Renal cortical epithelial cell (primary cell): ENCODE measurements around the gene MAS1L. TPM values are rescaled to one million over a fixed set of nuclear protein-coding genes. Genes with fewer than 3 reads are reported as not detected.

ENCODE experiments used
- DNase-seq: peaks from one replicate; pipeline ENCODE4 v3.0.0-alpha.2; 2011; ENCODE audit warnings: low read depth
- total RNA-seq: library from RNA; depleted of rRNA; stranded (reverse); fragments of >200 nt; gene quantifications from 2 replicates; pipeline ENCODE4 v1.2.3, GENCODE V29; 2014

The MAS1L gene
- total RNA-seq, 1 donor from 2014 or later: not detected

DNA sequence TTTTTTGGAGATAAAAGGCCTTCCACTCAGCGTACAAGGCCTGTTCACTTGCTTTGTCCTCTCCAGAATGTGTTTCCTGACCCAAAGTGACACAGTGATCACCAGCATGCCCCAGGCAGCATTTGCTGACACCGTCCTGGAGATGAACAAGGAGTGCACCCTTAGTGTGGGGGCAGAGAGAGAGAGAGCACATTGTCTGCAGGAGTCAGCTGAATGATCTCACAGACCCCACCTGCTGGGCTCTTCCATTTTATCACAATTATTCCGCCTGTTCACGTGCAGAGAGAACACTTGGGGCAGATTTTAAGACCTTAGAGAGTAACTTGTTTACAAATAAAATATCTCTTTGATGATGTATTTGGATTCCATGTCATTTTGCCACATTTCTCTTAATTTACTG is 22.4 kb upstream of the MAS1L start:
- DNase-seq: no peak

- no peak for DNase-seq
Measured at GRCh38 chr6:29509711-29510110, 22.0 kb upstream of the MAS1L start.

- no peak for DNase-seq
Measured at GRCh38 chr6:29509239-29509638, 21.5 kb upstream of the MAS1L start.

DNA sequence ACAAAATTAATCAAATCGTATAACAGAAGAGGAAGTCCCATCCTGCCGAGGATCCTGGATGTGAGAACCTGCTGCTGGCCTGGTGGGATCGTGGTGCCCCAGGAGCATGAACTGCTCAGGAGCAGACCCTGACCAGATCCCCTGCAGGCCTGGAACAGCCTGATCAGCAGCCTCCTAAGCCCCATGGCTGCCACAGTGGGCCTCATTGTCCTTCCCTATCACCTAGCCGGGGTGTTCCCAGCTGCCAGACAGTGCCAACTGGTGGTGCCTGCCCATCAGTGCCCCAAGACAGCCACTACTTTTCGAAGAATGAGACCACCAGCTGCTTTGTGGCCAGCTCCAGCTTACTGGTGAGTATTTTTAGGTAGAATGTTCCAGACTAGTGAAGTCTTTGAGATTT is 19.6 kb upstream of the MAS1L start:
- no peak for DNase-seq

- no peak for DNase-seq
Measured at GRCh38 chr6:29506446-29507067, 18.8 kb upstream of the MAS1L start.

DNA sequence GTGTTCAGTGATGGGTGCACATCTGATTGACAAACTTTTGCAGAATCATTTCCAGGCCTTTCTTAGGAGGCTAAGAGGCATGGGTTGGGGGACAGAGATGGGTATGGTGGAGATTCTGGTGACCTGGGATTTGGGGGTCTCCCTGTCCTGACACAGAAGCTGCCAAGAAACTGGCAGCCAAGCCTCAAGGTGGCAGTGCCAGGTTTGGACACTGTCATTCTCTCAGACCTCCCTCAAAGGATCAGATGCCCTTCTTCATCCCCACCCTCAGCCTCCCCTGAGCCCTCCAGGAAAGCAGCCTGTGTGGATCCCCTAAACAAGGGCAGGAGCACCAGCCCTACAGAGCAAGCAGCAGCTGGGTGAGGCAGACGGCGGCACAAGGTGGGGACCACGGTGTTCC is 18.1 kb upstream of the MAS1L start:
- DNase-seq: no peak

DNA sequence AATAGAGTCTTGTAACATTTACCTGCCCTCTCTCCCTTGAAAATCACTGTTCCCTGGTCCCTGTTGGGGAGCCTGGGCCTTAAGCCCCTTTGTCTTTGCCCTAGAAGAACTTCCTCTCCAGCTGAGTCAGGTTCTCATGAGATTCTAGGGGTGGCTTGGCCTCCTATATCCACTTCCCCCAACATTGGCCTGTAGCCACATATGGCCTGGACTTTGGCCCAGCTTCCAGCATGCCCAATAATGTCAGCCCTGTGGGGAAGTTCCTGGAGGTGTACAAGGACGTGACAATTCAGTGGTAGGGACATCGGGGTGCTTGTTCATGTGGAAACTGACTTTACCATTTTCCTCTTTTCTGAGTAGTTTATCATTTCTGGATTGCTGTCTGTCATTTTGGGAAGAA is 17.2 kb upstream of the MAS1L start:
- no peak for DNase-seq

GRCh38 chr6:29502597-29502996 is 14.8 kb upstream of the MAS1L start:
- no peak for DNase-seq

- no peak for DNase-seq
Measured at GRCh38 chr6:29502181-29502580, 14.4 kb upstream of the MAS1L start.

DNA sequence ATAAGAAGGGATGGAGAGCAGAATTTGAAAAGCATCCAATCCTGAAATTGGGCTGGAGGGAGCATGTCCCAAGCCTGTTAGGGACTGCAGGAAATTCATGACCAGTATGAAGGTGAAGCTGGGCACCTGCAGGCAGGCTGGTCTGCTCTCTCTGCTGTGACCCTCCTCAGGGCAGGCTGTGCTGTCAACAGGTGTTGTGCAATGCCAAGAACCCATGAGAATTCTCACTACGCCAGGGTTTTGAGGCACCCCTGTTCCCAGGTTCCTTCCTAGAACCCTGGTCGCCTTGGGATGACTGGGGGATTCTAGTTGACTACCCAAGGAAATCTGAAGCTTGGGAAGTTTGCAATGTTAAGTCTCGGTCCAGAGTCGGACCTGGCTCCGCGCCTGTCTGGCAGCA is 13.3 kb upstream of the MAS1L start:
- no peak for DNase-seq

DNA sequence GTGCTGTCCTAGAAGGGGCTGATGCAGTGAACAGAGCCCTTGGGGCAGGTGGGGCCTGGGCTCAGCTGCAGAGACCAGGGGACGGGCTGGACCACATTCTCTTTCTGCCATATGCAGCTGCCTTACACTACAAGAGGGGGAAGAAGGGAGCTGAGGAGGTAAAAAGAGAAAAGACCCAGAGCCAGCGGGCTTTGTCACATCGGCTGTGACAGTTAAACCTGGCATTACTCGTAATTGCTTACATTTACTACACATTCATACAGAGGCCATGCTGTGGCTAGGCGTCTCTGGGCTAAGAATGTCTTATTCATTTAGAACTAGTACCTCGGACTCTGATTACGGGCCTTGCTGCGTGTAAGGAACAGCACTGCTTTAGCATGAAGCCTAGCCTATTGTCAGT is 12.8 kb upstream of the MAS1L start:
- DNase-seq: no peak

DNA sequence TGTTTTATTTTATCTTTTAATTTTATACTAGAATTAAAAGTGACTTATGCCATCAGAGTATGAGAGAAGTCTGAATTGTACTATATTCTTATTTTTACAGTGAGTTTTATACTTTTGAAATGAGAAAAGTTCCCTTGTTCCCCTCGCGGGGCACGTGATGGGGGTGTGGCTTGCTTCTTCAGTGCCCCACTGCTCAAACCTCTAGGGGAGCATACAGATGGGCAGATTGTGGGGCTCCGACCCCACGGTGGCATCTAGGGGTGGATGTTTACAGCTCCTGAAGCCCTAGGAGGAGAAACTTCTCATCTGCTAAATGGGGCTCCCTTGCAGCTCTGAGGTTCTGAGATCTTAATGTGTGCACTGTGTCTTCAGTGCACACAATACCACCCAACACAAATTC is 11.9 kb upstream of the MAS1L start:
- no peak for DNase-seq

GRCh38 chr6:29496961-29497360 is 9.2 kb upstream of the MAS1L start:
- no peak for DNase-seq

DNA sequence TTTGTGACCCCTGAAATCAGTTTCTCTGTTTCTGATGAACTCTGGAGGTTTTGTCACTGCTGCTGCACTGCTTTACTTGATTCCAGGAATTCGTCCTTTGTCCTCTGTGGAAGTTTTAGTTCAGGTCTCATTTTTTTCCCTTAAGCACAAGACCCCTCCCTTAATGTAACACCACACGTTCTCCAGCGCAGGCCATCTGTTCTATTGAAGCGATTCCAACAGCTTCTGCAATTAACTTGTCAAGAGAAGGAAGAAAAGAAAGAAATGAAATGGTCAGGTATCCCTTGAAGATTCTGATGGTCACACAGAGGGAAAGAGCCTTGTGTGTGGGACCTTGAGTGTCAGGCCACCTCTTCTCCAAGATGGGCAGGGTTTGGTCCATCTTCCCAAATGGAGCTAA is 7.8 kb upstream of the MAS1L start:
- no peak for DNase-seq

- no peak for DNase-seq
Measured at GRCh38 chr6:29494131-29494530, 6.4 kb upstream of the MAS1L start.

- no peak for DNase-seq
Measured at GRCh38 chr6:29493261-29493660, 5.5 kb upstream of the MAS1L start.

DNA sequence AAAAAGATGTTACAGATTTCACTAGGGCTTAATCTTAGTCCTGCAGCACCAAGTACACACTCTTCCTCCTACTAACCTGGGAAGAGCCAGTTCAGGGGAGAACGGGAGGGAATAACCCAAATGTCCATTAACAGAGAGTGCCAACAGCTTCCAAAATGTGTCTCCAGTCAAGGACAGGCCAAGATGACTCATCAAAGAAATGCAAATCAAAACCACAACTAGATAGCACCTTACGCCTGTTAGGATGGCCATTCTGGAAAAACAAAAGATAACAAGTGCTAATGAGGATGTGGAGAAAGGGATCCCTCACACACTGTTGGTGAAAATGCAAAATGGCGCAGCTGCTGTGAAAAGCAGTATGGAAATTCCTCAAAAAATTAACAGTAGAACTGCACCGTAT is 3.8 kb upstream of the MAS1L start:
- no peak for DNase-seq

GRCh38 chr6:29490552-29490951 is 2.8 kb upstream of the MAS1L start:
- no peak for DNase-seq

GRCh38 chr6:29490055-29490454 is 2.3 kb upstream of the MAS1L start:
- DNase-seq: no peak

DNA sequence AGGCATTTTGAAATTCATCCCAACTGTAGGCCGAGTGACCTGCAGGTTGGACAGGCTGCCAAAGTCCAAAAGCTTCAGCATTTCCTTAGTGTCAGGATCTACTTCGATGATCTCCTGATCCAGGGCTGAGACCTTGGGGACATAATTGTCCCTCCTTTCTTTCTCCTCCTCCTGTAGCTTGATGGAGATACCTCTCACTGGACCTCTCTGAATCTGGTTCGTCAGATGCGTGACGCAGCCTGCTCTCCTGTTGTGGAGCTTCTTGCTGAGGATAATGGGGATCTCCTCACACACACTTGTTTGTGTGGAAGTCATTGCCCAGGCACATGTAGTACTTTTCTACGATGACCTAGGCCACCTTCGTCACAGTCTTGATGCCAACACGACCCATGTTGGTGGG is 1.5 kb upstream of the MAS1L start:
- DNase-seq: no peak

DNA sequence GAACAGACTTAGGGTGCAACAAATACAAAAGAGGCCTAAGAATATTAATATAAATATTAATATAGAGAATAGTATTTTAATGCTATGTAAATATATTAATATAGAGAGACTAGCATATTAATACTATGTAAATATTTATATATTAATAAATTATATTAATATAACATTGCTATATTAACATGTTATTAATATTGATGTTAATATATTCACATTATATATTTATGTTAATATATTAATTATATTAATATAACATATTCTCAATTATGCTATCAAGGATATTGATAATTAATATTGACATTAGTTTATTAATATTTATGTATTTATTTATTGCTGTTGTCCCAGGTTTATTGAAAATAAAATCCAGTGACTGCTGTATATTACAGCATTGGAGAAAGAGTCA is 1.1 kb upstream of the MAS1L start:
- no peak for DNase-seq

DNA sequence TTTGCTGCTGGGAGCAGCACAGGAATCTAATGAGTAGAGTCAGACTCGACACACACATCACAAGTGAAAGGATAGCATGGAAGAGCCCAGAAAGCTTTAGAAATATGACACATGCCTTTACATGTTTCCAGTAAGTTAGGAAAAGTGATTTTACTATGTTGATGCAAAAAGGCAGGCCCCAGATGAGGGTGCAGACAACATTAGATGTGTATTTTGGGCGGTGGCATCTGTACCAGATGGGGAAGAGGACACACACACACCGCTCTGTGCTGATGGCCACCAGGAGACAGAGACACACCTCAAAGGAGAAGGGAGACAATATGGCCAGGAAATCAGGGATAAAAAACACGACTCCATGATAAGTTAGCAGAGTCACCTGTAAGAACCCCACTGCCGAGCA is 625 bp downstream of the MAS1L start:
- no peak for DNase-seq

GRCh38 chr6:29486577-29486976 is 1.2 kb downstream of the MAS1L start:
- DNase-seq: no peak

DNA sequence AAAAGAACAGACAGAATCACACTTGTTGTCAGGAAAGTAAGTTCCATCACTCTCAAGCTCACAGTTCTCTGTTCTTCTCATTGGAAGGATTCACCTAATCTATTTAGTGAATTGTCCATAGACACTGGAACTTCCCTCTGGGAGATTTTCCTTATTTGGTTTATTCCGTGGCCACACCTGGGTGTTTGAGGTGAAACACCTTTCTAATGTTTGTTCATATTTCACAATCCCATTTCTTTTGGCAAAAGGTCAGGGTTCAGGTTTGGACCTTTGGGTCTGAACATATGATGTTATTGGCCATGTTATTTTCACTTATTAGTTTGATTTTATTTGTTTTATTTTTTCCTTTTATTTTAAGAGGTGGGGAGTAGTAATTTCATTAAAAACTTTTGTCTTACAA is 4.0 kb downstream of the MAS1L start:
- DNase-seq: no peak

DNA sequence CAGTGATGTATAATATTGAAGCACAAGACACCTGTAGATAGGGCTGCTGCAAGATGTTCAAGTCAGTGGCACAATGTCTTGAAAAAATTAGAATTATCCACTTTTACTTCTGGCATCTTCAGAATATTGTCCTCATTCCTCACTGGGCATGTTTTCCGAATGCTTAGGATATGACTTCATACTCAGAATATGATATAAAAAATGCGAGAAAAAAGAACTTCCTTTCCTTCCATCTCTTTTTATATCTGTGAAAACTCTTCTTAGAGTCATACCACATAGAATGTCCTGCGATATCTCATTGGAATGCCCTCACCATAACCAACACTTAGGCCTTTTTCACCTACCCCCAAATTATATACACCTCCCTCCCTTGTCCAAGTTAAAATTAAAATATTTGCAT is 4.6 kb downstream of the MAS1L start:
- no peak for DNase-seq
